Neural progenitor cell (in vitro differentiated cells): ENCODE measurements around the gene NKD2.

ENCODE experiments used
- EZH2 ChIP-seq: fragments of 200-600 bp; sonication (generic); IDR thresholded peaks from 2 replicates; pipeline ENCODE4 v1.6.1; 2017; ENCODE audit warnings: antibody characterized with exemption, mild to moderate bottlenecking, moderate library complexity
- EZH2phosphoT487 ChIP-seq: fragments of 200-600 bp; sonication (generic); IDR thresholded peaks from 2 replicates; pipeline ENCODE4 v1.6.1; 2017; ENCODE audit warnings: antibody characterized with exemption
- TF ChIP-seq, protein P1 (sequence below): fragments of 200-600 bp; sonication (generic); IDR thresholded peaks from 2 replicates; pipeline ENCODE4 v1.5.1; 2017; ENCODE audit warnings: antibody characterized with exemption, mild to moderate bottlenecking

DNA sequence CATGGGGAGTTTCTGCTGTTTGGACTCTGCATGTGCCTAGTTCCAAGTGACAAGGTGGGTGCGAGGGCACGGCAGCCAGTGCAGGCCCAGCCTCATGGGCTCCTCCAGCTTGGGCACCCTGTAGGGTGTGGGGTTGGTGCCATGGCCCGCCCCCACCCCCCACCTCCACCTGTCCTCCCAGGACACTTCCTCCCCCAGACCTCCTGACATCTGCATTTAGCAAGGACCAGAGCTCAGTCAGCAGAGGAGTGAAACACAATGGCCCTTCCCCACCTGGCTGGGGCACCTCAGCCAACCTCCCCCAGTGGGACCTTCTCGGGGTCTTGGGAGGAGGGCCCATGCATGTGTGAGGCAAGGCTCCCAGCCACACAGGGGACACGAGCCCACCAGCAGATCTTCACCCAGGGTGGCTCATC, 1.9 kb upstream of the NKD2 start:
- TF ChIP-seq EZH2 (no peak), EZH2phosphoT487 (no peak)
- TF ChIP-seq, protein P1, sequence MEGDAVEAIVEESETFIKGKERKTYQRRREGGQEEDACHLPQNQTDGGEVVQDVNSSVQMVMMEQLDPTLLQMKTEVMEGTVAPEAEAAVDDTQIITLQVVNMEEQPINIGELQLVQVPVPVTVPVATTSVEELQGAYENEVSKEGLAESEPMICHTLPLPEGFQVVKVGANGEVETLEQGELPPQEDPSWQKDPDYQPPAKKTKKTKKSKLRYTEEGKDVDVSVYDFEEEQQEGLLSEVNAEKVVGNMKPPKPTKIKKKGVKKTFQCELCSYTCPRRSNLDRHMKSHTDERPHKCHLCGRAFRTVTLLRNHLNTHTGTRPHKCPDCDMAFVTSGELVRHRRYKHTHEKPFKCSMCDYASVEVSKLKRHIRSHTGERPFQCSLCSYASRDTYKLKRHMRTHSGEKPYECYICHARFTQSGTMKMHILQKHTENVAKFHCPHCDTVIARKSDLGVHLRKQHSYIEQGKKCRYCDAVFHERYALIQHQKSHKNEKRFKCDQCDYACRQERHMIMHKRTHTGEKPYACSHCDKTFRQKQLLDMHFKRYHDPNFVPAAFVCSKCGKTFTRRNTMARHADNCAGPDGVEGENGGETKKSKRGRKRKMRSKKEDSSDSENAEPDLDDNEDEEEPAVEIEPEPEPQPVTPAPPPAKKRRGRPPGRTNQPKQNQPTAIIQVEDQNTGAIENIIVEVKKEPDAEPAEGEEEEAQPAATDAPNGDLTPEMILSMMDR: no peak
